Measurements from ENCODE around the gene TNFAIP8. TPM values are rescaled to one million over a fixed set of nuclear protein-coding genes. Genes with fewer than 3 reads are reported as not detected.

The TNFAIP8 gene
- total RNA-seq, 1 donor from 2014 or later, result 40.6 TPM

- no peaks in the 10 kb centered on the region for H3K9me3 Mint-ChIP-seq
Measured at GRCh38 chr5:119373449-119373858, 17.6 kb downstream of the TNFAIP8 start.

GRCh38 chr5:119374901-119375300, 19.1 kb downstream of the TNFAIP8 start:
- DNase-seq (ENCODE audit: low spot score), result no peak
- H4K20me1 ChIP-seq (ENCODE audit: low read depth), result no peaks in the 10 kb centered on the region
- H3F3A ChIP-seq (ENCODE audit: low read depth), result no peaks in the 10 kb centered on the region
- H3K9ac ChIP-seq, result no peak overlapping the region
- Mint-ChIP-seq H3K4me3 (no peak overlapping the region), H3K36me3 (no peaks in the 10 kb centered on the region), H3K4me1 (peaks cover 3% of the 10 kb centered on the region), H3K27me3 (ENCODE audit: insufficient read depth, low read depth) (no peaks in the 10 kb centered on the region), H3K27ac (no peak overlapping the region), H3K9me3 (no peaks in the 10 kb centered on the region)
- H3K9me3 ChIP-seq (ENCODE audit: low read depth), result no peaks in the 10 kb centered on the region
- no peak overlapping the region for H2AFZ ChIP-seq (replicated peaks)
- H3K4me3 ChIP-seq, result no peak overlapping the region
- no peak overlapping the region for H3K4me2 ChIP-seq
- H3K27ac ChIP-seq, result no peak overlapping the region
- no peak for TF ChIP-seq CTCF (IDR thresholded peaks at IDR 0.05)
- no peak for TF ChIP-seq EZH2 (IDR thresholded peaks at IDR 0.05)
- no peak for TF ChIP-seq EZH2phosphoT487 (IDR thresholded peaks at IDR 0.05)
- H3K36me3 ChIP-seq, result no peaks in the 10 kb centered on the region
- no peaks in the 10 kb centered on the region for H3K27me3 ChIP-seq
- no peaks in the 10 kb centered on the region for H3K4me1 ChIP-seq
- no peaks in the 10 kb centered on the region for H3K79me2 ChIP-seq (ENCODE audit: low read depth)

More at GRCh38 chr5:119373449-119373858, 17.6 kb downstream of the TNFAIP8 start:
- H3K79me2 ChIP-seq (ENCODE audit: low read depth), result no peaks in the 10 kb centered on the region
- H4K20me1 ChIP-seq (ENCODE audit: low read depth), result no peaks in the 10 kb centered on the region
- no peaks in the 10 kb centered on the region for H3K9me3 ChIP-seq (ENCODE audit: low read depth)
- TF ChIP-seq EZH2 (IDR thresholded peaks at IDR 0.05) (no peak), CTCF (IDR thresholded peaks at IDR 0.05) (no peak), EZH2phosphoT487 (IDR thresholded peaks at IDR 0.05) (no peak)
- no peaks in the 10 kb centered on the region for H3K4me1 Mint-ChIP-seq
- H3K27ac ChIP-seq, result no peak overlapping the region
- H3K27me3 ChIP-seq, result no peaks in the 10 kb centered on the region
- H3K4me2 ChIP-seq, result no peak overlapping the region
- no peaks in the 10 kb centered on the region for H3K36me3 ChIP-seq
- no peak overlapping the region for H2AFZ ChIP-seq (replicated peaks)
- DNase-seq (ENCODE audit: low spot score), result no peak
- no peaks in the 10 kb centered on the region for H3K4me1 ChIP-seq
- H3K27ac Mint-ChIP-seq, result no peak overlapping the region
- no peaks in the 10 kb centered on the region for H3K36me3 Mint-ChIP-seq
- H3K9ac ChIP-seq, result no peak overlapping the region
- H3K4me3 Mint-ChIP-seq, result no peak overlapping the region
- H3K4me3 ChIP-seq, result no peak overlapping the region
- H3F3A ChIP-seq (ENCODE audit: low read depth), result no peaks in the 10 kb centered on the region
- no peaks in the 10 kb centered on the region for H3K27me3 Mint-ChIP-seq (ENCODE audit: insufficient read depth, low read depth)

GRCh38 chr5:119377066-119377465, 21.2 kb downstream of the TNFAIP8 start:
- Histone ChIP-seq H3K9me3 (ENCODE audit: low read depth) (no peaks in the 10 kb centered on the region), H3F3A (ENCODE audit: low read depth) (no peaks in the 10 kb centered on the region), H3K9ac (no peak overlapping the region), H2AFZ (replicated peaks) (no peak overlapping the region), H3K36me3 (no peaks in the 10 kb centered on the region), H4K20me1 (ENCODE audit: low read depth) (no peaks in the 10 kb centered on the region), H3K4me3 (no peak overlapping the region), H3K4me2 (no peak overlapping the region), H3K27me3 (no peaks in the 10 kb centered on the region), H3K27ac (no peak overlapping the region), H3K4me1 (no peaks in the 10 kb centered on the region), H3K79me2 (ENCODE audit: low read depth) (no peaks in the 10 kb centered on the region)
- no peak overlapping the region for H3K27ac Mint-ChIP-seq
- H3K4me1 Mint-ChIP-seq, result peaks cover 3% of the 10 kb centered on the region
- no peaks in the 10 kb centered on the region for H3K36me3 Mint-ChIP-seq
- DNase-seq (ENCODE audit: low spot score), result no peak
- no peaks in the 10 kb centered on the region for H3K9me3 Mint-ChIP-seq
- no peak overlapping the region for H3K4me3 Mint-ChIP-seq
- no peaks in the 10 kb centered on the region for H3K27me3 Mint-ChIP-seq (ENCODE audit: insufficient read depth, low read depth)
- TF ChIP-seq CTCF (IDR thresholded peaks at IDR 0.05) (no peak), EZH2 (IDR thresholded peaks at IDR 0.05) (no peak), EZH2phosphoT487 (IDR thresholded peaks at IDR 0.05) (no peak)

Data from neural progenitor cell (in vitro differentiated cells).